DMS53 treated with DMSO at 0.1 percent for 48 hours (cell line): Measurements from ENCODE around the gene GSTK1.

Experiments used
- DNase-seq: peaks from one replicate; lab custom pipeline; 2025; ENCODE audit not compliant: unreplicated experiment; lab: John Stamatoyannopoulos, UW

Gene GSTK1

DNA sequence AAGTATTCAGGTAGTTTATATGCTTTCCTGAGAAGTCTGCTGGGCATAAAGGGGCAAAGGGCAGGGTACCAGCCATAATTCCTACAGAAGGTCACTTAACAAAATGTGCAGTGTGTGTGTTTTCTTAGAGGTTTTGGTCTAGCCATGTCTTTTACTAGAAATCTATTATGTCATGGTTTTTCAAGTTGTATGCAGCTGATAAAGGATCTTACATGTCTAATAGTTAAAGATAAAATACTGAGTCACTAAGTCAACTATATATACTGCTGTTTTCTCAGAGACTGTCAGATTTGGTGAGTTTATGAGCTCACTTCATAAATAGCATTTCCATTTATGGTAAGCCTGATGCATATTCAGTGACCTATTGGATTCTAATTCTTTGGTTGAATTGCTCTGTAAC lies 32.6 kb downstream of the GSTK1 start:
- no peak for DNase-seq

DNA sequence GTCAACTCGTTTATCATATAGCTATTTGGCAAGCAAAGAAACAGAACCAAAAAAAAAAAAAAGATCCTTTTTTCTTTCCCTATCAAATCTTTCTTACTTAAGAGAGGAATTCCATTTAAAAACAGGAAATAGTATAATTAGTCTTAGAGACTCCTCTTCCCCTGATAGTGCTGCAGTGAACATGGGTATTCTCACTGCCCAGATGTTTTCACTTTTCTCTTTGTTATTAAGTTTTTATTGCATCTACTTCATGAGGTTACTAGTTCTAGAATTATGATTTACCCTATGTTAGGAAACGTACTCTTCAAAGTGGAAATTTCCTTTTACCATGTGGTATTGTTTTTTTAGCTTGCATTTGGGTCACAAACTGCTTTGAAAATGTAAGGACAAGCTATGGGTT lies 33.4 kb downstream of the GSTK1 start:
- DNase-seq, result no peak

DNA sequence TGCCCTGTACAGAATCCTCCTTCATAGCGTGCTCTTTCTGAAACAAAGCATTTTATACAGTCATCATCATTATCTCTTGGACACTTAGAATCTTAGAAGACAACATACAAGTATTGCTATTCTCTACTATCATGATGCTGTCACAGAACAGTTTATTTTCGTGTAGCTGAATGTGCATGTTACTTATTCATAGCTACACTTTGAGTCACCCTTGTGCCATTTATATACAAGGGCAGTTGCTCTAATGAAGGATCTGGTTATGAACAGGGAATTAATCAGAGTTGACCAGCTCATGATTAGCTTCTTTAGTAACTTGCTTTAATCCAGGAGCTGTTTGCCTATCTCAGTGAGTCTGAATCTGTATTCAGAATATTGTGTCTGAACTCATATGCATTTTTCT lies 36.1 kb downstream of the GSTK1 start:
- no peak for DNase-seq

DNA sequence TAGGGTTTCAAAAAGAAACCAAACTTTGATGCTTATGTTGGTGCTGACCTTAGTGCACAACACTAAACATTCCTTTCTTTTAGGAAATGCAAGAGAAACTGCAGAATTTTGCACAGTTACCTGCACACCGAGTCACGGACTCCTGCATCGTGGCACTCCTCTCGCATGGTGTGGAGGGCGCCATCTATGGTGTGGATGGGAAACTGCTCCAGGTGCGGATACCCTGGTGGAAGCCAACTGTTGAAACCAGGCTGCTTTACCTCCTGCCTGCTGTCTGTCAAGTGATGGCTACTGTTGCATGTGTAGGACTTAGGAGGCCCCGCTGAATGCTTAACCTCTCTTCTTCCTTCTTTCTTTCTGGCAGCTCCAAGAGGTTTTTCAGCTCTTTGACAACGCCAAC lies 36.6 kb downstream of the GSTK1 start:
- DNase-seq, result peak; percentile 43

DNA sequence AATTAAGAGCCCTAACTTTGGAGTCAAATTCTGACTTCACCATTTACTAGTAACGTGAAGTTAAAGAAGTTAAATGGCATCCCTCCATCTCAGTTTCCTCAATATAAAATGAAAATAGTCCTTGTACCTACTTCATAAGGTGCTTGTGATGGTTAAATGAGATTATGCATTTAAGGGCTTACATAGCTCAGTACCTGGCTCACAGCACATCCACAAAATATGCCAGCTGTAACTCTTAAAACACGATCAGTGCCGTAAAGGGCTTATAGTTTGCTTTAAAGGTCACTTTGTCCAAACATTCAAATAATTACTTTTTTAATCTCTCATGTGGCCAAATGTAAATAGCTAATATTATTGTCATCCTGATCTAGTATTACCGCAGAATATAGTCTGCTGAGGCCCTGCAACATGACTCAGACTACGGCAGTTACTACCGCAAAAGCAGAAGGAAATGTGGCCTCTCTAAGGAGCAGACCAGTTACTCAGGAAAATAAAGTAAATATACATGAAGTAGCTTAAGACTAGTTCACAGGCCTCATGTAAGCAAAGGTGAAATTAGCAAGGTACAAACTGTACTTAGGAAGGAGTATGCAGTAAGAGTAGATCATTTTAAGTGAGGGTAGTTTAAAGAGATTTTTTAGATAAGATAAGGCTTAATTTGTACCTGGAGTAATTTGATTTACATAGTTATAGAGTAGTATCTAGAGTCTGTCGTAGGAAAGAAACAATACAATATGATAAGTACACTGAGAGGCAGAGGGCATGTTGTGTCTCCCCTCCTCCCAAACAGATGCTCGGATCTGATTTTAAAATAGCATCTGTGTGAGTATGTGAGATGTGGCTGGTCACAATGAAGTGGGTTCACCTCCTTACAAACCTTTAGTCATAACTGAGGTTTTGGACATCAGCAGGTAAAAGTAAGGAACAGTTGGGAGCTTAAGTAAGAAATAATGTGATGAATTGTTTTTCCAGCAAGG lies 38.0 kb downstream of the GSTK1 start:
- no peak for DNase-seq

DNA sequence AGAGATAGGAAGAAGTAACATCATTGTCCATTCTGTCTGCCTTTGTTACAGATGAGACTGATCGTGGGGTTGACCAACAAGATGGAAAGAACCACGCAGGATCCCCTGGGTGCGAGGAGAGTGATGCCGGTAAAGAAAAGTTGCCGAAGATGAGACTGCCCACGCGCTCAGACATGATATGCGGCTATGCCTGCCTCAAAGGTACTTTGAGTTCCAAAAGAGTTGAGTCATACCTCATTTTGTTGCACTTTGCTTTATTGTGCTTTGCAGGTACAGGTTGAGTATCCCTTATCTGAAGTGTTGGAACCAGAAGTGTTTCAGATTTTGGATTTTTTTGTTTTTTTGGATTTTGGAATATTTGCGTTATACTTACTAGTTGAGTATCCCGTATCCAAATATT lies 40.5 kb downstream of the GSTK1 start:
- DNase-seq, result no peak

DNA sequence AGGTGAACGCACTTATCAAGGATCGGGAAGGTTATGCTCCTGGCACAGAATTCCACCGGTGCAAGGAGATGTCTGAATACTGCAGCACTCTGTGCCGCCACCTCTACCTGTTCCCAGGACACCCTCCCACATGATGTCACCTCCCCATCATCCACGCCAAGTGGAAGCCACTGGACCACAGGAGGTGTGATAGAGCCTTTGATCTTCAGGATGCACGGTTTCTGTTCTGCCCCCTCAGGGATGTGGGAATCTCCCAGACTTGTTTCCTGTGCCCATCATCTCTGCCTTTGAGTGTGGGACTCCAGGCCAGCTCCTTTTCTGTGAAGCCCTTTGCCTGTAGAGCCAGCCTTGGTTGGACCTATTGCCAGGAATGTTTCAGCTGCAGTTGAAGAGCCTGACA lies 41.7 kb downstream of the GSTK1 start:
- DNase-seq, result no peak

DNA sequence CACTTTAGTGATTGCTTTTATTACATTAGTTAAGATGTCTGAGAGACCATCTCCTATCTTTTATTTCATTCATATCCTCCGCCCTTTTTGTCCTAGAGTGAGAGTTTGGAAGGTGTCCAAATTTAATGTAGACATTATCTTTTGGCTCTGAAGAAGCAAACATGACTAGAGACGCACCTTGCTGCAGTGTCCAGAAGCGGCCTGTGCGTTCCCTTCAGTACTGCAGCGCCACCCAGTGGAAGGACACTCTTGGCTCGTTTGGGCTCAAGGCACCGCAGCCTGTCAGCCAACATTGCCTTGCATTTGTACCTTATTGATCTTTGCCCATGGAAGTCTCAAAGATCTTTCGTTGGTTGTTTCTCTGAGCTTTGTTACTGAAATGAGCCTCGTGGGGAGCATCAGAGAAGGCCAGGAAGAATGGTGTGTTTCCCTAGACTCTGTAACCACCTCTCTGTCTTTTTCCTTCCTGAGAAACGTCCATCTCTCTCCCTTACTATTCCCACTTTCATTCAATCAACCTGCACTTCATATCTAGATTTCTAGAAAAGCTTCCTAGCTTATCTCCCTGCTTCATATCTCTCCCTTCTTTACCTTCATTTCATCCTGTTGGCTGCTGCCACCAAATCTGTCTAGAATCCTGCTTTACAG lies 42.3 kb downstream of the GSTK1 start:
- peak; percentile 79 for DNase-seq

DNA sequence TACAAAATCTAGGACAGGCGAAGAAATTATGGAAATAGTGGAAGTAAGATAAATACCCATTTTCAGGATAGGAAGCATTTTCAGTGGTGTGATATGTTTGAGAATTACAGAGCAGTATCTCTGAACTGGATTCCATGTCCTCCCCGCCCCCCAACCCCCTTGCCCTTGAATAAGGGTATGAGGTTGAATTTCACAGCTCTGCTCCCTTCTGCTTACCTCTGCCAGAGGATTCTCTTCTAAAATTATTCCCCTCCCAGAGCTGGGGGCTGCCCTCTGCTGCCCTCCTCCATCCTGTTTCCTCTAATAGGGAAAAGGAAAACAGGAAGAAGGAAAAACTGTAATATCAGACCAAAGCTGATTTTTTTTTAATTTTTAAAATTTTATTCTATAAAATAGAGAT lies 45.4 kb downstream of the GSTK1 start:
- no peak for DNase-seq

DNA sequence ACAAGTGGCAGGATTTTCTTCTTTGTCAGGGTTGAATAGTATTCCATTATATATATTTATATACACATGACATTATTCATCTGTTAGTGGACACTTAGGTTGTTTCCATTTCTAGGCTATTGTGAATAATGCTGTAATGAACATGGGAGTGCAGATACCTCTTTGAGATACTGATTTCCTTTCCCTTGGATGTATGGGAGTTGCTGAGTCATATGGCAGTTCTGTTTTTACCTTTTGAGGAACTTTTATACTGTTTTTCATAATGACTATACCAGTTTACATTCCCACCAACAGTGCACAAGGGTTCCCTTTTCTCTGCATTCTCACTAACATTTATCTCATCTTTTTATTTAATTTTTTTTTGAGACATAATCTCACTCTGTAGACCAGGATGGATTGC lies 50.9 kb downstream of the GSTK1 start:
- DNase-seq, result no peak

DNA sequence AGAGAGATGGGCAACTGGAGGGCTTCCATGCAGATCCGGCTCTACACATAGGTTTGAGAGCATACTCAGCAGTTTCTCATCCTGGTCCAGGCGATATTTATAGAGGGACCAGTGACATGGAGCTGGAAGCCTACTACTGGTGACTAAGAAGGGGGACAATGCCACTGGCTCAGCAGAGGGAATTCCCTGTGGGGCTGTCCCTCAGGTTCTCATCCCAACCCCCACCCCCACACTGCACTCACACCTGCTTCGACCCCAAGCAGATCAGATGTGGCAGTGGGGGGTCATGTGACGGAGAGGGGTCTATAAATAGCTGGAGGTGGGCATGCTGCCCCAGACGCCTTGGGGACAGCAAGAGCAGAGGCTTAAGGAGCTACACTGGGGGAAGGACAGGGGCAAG lies 52.5 kb downstream of the GSTK1 start, which contains the start of gene CLCN1:
TSS of gene CLCN1 (plus strand) at position 336 of the 400 bp plus-strand sequence. CDS start 102 bp downstream, outside the sequence.
- DNase-seq, result no peak

DNA sequence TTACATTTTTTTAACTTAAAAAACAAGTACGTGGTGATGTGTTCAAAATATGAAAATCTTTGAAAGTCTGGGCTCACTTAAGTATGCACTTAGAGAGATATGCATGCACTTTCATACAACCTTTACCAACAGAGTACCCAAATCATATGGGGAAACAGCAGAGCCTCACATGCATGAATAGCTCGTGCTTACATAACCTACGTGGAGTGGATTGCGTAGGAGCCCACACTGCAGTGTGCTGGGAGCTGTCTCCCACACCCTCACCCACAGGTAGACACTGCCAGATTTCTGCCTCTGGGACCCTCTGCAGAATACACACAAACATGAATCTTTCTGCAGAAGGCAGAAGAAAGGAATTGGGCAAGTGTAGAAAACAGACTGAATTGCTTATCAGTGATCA lies 53.3 kb downstream of the GSTK1 start:
- no peak for DNase-seq

DNA sequence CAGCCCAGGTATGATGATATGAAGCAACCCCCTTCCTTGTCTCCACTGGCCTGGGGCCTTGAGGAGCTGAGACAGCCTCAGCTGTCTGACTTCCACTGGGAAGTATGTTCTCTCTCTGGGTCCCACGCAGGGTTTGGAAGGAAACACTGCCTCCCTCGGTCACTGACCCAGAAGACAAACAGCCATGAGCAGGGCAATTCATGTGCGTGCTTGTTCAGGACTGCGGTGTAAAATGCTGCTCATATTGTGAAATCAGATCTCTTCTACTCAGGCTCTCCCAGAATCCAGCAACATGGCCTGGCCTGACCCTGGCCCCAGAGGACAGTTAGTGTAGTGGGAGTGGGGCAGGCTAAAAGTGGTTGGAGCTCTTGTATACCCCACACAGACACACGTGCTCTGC lies 55.4 kb downstream of the GSTK1 start:
- no peak for DNase-seq
